ENCODE measurements around the gene SAMD15.
"Not testable (repeated sequence)": the region's sequence is repeated elsewhere in the genome, so short reads cannot be mapped to it uniquely, and the experiment has no call there.

Gene SAMD15

DNA sequence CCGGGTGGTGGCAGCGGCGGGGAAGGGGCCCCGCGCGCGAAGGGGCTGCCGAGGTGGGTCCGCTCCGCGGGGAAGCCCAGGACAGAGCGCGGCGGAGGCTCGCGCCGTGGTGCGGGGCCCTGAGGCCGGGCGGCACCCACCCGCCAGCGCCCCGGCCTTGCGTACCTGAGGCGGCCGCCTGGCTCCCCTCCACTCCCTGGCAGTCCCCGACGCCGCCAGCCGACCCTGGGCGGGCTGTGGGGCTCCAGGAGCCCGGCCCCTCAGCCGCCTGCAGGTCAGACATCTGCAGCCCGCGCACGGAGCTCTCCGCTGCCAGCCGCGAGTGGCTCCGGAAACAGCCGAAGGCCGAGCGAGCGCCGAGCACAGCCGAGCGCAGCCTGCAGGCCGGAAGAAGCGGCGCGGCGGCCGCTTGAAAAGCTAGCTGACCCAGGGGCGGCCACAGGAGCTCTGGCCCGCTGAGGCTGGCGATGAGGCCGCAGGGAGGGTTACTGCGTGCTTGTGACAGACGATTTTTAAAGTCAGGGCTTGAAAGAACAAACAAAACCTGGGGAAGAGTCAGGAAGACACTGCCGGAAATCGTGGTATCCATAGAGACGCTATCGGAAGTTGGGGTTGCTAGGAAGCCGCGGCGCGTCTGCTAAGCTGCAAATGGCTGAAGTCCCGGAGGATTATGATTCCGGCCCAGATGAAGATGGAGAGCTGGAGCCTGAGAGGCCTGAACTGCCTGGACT lies at the start of gene SAMD15, which contains the start of gene TMED8:
Gene SAMD15 (plus strand): TSS at position 609 of the 731 bp plus-strand sequence. CDS start 40 bp downstream, at position 649.
Gene TMED8 (minus strand): TSS at position 324 of the 731 bp plus-strand sequence. CDS start 41 bp downstream, at position 283.
- DNase-seq (ENCODE audit: low read depth in 2 of 2) = peak; percentile 79 to 81

DNA sequence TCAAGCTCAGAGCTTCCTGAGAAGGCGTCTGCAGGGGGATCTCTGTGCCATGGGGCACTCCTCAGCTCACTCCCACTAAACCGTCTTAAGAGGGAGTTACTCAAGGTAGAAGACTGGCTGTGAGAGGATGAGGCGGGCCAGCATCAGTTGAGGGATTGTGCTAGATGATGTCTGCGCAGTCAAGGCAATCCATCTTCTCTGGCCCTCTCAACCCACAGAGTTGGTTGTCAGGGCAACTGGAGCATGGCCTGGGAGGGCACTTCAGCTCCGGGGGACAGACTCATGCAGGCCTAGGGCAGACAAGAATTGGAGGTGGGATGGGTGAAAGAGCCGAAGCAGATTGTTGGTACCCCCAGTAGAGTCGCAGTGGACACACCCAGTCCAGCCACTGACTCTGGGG lies 47.3 kb upstream of the SAMD15 start:
- DNase-seq (ENCODE audit: low read depth in 2 of 2) = no peak

DNA sequence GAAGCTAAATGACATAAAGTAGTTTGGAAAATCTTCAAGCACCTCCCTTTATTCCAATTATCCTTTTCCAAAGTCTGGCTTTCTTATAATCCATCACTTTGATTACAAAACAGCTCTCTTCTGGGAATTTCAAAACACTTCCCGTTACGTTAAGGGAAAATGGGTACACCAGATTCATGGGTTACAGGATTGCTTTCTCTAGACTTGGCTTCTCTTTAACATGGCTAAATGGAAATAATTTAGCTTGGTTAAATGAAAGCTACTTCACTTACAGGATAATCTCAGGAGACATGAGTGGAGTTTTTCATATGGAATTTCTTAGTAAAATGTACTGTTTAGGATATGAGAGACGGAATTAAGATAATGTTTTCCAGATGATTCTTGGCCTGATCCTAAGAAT lies 41.6 kb upstream of the SAMD15 start:
- no peak for DNase-seq (ENCODE audit: low read depth in 2 of 2)

DNA sequence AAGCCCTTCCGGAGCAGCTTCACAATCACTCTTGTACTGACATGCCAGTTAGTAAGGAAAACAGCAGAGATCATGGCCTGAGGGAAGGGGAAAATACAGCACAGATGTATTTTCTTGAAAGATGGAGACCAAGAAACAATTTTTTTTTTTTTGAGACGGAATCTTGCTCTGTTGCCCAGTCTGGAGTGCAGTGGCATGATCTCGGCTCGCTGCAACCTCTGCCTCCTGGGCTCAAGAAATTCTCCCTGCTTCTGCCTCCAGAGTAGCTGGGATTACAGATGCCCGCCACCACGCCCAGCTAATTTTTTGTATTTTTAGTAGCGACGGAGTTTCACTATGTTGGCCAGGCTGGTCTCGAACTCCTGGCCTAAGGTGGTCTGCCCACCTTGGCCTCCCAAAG lies 39.9 kb upstream of the SAMD15 start:
- DNase-seq (ENCODE audit: low read depth in 2 of 2) = not testable (repeated sequence)

DNA sequence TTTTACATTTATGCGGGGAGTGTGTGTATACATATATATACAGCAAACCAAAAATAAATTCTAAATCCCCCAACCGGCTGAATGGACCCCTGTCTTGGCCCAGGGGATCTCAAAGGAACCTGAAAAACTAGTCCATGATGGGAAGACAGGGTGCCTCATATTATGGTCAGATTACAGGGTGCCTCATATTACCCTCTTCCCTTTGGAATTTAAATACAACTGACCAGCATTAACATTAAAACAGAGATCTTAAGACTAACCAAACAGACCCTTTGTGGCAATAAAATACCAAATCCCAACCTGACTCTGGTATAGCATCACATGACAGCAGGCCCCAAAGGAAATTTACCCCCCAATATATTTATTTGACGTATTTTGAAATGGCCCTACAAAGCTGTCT lies 39.3 kb upstream of the SAMD15 start:
- no peak for DNase-seq (ENCODE audit: low read depth in 2 of 2)

DNA sequence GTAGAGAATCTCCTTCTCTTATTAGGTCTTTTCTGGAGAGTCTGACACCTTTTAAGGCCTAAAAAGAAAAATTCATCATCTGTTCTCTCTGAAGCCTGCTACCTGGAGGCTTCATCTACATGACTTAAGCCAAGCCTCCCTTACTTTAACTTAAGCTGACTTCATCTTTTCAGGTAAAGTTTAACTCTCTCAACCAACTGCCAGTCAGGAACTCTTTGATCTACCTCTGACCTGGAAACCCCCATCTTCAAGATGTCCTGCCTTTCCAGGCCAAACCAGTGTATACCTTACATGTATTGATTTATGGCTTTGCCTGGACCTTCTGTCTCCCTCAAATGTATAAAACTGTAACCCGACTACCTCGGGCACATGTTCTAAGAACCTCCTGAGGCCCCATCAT lies 38.9 kb upstream of the SAMD15 start:
- no peak for DNase-seq (ENCODE audit: low read depth in 2 of 2)

DNA sequence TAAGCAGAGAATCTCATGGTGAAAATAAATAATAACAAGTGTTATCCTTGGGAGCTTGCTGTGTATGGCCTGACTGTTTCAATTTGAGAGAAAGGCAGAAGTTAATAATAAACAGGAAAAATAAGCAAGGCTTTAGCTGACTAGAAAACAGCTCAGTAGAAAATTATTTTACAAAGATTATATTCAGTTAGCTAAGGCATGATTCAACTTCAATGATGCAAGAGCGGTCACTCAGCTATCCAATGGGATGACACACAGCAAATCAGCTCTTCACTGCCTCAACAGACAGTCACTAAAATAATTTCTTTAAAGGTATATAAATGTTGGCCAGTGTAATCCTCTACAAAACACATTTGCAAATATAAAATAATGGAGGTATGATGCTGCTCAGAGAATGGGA lies 37.8 kb upstream of the SAMD15 start:
- DNase-seq (ENCODE audit: low read depth in 2 of 2) = no peak

DNA sequence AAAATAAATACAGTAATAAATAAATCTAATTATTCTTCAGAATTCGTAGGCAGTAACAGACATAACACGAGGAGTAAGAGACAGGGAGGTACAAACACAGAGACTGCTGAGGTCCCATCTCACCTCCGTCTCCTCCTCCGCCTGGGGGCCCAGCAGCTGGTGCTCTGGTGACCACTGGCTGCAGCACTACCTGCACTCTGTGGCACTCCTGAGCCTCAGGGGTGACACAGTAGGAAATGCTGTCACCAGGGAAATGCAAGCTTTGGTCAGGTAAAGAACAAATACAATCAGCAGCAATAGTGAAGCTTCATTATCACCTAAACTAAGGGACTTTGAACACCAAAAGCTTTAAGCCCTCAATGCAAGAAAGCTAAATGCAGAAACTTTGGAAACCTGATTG lies 36.8 kb upstream of the SAMD15 start:
- DNase-seq (ENCODE audit: low read depth in 2 of 2) = no peak

DNA sequence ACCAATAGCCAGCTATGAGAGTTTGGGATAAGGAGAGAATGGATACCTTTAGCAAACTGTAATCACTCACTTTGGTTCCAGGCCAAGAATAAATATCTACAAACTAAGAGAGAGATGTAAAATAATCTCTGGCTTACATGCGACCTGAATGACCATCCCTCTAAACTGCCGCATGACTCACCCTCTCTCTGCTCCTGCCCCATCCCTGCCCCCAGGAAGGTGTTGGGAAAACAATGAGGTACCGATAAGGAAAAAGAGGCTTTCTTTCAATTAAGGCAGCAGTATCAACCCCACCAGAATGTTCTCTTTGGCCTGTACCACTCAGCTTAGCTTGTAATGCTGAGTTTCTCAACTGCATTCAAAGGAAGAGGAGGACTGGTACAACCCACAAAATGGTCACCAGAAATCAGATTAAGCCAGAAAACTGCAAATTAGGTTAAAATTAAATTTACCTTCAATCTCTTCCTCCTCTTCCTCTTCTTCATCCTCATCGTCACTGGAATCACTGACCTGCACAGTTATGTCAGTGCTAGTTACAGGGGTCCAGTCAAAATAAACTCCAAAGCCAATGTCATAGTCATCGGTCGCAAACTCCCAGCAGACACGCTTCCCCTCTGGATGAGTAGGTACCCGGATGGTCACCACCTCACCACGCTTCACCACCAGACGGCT lies 34.3 kb upstream of the SAMD15 start:
- DNase-seq (ENCODE audit: low read depth in 2 of 2) = no peak

DNA sequence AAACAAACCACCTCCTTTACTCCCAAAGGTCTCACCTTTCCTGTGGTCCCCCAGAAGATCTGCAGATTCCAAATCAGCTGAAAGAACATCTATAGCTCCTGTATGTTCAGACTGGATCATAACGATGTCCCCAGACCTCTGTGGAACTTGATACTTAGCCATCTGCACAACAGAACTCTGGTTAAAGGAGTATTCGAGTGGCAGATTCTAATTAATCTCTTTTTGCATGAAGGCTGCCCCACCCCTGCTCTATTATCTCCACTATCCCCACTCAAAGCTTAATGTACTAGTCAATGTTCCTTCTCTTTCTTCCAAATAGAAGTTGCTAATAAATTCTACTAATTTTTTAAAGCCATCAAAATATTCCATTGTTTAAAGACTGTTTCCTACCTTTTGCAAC lies 33.5 kb upstream of the SAMD15 start:
- DNase-seq (ENCODE audit: low read depth in 2 of 2) = no peak

DNA sequence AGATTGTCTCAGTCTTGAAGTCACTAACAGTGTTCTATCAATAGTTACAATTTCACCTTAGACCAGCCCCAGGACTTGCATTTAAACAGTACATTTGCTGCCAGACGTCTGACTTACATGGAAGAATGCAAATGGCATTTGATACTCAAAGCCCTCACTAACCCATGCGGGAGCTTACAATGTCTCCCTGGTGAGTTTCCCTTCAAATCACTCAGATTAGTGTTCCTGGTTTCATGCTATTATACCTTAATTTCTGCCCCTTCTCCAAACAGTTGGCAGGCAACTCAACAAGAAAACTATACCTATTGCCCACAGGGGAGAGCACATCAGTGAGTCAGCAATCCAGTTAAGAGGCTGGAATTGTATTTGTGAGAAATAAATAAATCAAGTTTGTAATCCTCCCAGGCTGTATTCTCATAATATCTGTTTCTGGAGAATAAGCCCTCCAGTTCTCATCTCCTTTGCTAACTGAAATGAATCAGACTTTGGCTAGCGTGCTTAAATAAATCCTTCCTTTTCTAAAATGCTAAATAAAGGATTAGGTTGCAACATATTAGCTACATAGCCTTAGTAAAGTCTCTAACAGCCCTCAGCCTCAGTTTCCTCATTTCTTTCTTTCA lies 32.7 kb upstream of the SAMD15 start:
- DNase-seq (ENCODE audit: low read depth in 2 of 2) = no peak

DNA sequence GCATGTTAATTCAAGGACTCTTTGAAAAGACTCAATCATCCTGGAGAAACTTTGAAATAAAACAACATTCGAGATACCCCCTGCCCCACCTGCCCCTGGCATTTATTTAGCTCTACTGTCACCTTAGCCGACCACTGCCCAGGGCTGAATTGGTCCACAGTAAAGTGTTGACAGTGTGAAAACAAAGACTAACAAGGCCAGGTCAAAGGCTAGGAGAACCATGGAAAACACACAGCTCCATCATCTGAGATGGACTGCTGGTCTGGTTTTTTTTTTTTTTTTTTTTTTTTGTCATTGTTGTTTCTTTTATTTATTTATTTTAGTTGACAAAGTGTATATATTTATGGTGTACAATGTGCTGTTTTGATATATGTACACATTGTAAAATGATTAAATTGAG lies 30.7 kb upstream of the SAMD15 start:
- DNase-seq (ENCODE audit: low read depth in 2 of 2) = no peak

DNA sequence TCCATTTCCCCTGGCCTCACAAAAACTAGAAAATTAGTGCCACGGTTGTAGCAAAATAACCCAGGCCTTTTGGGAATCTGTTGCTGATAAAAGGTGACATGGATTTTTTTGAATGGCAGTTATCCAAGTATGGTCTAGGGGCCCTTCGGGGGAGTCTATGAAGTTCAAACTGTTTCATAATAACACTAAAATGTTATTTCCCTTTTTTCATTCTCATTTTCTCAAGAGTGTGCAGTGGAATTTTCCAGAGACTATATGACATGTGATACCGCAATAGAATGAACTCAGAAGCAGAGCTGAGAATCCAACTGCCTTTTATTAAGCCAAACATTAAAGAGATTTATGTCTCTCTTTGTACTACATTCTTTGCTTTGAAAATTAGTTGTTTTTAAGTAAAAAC lies 29.4 kb upstream of the SAMD15 start:
- DNase-seq (ENCODE audit: low read depth in 2 of 2) = no peak

DNA sequence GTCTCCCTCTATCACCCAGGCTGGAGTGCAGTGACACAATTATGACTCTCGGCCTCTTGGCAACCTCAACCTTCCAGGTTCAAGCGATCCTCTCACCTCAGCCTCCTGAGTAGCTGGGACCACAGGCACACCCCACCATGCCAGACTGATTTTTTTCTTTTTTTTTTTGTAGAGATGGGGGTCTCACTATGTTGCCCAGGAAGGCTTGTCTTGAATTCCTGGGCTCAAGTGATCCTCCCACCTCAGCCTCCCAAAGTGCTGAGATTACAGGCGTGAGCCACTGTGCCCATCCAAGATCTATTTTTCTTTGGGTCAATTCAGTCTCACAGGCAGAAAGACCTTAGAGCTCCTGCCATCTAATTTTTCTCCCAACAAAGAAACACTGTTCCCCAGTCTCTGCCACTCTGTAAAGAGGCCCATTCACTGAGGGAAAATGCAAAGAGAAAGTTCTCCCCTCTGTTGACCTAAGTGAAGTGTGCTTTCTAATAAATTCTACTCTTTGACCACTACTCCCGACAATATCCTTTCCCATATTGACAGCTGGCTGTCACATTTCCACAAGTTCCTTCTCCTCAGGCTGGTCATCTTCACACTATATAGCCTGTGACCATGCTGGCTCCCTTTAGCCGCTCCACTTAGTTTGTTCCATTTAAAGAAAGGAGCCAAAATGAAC lies 23.6 kb upstream of the SAMD15 start:
- no peak for DNase-seq (ENCODE audit: low read depth in 2 of 2)

DNA sequence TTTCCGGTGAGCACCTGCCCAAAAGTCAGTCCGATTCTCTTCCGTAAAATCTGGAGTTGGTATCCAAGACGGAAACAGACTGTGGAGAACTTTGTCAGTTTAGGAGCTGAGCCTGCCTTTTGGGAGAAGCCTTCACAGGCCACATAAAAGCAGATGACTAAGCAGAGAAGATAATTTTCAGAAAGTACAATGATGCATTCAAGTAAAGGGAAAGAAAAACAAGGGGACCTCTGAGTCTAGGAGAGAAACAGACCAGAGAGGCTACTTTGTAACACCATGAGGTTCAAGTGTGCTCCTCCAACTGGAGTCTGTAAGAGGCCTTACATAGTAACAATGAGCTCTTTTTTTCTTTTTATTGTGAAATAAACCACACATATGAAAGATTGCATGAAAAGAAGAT lies 21.4 kb upstream of the SAMD15 start:
- DNase-seq (ENCODE audit: low read depth in 2 of 2) = no peak

DNA sequence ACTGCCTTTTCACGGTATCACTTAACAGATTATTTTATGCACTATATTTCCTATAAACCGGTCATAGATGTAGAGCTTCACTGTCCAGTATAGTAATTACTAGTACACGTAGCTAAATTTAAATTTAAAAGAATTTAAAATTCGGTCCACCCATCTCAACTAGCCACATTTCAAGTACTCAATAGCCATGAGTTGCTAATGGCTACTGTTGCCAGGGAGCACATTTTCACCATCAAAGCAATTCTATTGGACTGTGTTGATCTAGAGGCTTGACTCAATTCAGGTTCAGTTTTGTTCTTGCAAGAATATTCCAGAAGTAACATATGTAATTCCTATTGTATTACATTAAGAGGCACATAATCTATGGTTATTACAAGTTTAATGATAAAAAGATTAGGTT lies 20.3 kb upstream of the SAMD15 start:
- no peak for DNase-seq (ENCODE audit: low read depth in 2 of 2)

DNA sequence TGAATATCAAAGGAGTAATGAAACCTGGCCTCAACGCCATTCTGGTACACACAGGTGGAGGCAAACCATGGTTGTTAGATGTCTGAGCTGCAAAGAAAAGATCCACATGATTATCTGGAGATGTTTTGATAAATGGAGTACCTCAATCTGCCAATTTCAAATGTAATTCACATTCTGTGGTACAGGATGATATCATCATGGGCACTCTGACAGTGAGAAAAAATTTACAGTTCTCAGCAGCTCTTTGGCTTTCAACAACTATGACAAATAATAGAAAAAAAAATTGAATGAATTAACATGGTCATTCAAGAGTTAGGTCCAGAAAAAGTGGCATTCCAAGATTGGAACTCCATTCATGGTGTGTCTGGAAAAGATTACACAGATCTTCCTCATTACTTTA lies 17.6 kb upstream of the SAMD15 start:
- DNase-seq (ENCODE audit: low read depth in 2 of 2) = no peak

DNA sequence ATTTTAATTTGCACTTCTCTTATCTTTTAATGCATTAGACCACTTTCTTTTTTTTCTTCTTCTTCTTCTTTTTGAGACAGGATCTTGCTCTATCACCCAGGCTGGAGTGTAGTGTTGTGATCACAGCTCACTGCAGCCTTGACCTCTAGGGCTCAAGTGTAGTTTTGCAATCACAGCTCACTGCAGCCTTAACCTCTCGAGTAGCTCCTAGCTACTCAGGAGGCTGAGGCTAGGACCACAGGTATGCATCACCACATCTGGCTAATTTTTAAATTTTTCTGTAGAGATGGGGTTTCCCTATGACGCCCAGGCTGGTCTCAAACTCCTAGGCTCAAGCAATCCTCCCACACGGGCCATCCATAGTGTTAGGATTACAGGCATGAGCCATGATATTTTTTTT lies 13.0 kb upstream of the SAMD15 start:
- DNase-seq (ENCODE audit: low read depth in 2 of 2) = no peak

DNA sequence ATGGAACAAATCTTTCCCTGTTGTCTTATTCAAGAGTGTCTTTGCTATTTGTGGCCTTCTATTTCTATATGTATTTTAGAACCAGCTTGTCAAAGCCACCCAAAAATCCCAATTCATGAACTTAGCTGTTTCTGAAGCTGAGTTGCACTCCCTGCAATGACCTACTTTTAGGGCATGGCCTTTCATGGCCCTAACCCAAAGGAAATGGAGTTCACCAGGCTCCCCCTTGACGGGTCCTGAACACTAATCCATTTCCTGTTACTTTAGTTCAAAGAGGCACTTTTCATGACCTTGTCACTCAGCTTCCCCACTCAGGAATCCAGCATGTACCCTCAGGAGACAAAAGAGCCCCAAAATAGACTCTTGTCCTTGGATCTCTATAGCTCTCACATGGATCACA lies 7.9 kb upstream of the SAMD15 start:
- no peak for DNase-seq (ENCODE audit: low read depth in 2 of 2)

DNA sequence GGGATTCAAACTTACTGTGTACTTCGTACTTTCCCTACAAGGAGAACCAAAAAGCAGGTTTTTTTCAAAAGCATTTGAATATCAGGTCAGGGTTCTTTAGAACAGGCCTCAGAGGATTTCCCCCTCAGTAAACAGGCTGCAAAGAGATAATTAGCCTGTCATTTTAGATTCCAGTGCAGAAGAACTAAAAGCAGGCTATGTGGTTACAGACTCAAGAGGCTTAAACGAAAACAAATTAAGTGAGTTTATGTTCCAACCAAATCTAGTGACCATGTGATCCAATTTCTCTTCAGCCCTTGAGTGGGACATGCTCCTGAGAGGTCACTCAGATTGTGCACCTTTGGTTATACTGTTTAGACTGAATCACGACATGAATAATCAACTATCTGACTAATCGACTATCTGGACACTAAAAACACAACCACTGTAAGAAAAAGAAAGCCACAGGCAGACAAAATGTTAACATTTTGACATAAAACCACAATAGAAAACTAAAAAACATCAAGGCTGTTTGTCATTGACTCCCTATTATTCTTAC lies 4.8 kb upstream of the SAMD15 start:
- no peak for DNase-seq (ENCODE audit: low read depth in 2 of 2)

DNA sequence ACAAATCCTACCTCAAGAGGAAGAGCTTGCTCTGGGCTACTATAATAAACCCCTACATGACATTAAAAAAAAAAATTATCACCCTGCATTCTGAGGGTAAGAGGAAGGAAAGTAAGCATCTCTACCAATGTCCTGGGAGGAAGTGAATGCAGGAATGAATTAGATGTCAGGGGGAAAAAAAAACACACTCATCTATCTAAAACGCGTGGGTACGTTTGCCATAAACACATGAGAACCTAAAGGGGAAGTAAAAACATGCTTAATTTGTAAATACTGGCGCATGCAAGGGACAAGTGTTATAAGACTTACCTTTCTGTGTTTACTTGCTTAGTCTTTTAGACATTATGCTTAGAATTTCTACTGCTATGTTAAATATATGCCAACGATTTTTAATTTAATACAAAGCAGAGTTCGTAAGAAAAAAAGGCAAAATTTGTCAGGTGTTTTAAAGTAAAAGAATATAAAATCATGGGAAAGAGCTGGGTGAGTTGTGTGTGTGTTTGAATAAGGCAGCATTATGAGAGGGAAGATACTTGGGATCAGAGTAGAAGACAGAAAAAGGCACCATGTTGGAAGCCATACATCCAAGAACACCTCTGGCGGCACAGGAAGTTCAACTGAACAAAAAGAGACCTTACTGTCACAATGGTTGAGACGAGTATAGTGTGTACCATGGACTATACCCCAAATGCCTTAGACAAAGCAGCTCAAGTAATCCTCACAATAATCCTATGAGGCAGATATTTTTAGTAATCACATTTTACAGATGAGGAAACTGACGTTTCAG lies 1.8 kb upstream of the SAMD15 start:
- no peak for DNase-seq (ENCODE audit: low read depth in 2 of 2)
